Measurements from ENCODE around the gene MIAT. TPM values are rescaled to one million over a fixed set of nuclear protein-coding genes. Genes with fewer than 3 reads are reported as not detected.

The MIAT gene
- total RNA-seq, 1 donor from 2014 or later = 7.0 TPM

- no peak for TF ChIP-seq CTCF (IDR thresholded peaks at IDR 0.05; ENCODE audit: unreplicated experiment)
- peaks cover 18% of the 10 kb centered on the region for H3K36me3 Mint-ChIP-seq
- peaks cover 17% of the 10 kb centered on the region for H3K9me3 Mint-ChIP-seq
- H3K27me3 Mint-ChIP-seq (ENCODE audit: low read depth) = no peaks in the 10 kb centered on the region
- H3K27ac Mint-ChIP-seq = no peak overlapping the region
- H3K4me3 Mint-ChIP-seq = no peak overlapping the region
- DNase-seq (ENCODE audit: low spot score in 2 of 2, unreplicated experiment in 2 of 2) = no peak
- peaks cover 2% of the 10 kb centered on the region for H3K4me1 Mint-ChIP-seq
Measured at GRCh38 chr22:26709617-26710390, 52.4 kb downstream of the MIAT start.

- peaks cover 16% of the 10 kb centered on the region for H3K36me3 Mint-ChIP-seq
- DNase-seq (ENCODE audit: low spot score in 2 of 2, unreplicated experiment in 2 of 2) = no peak
Measured at GRCh38 chr22:26711205-26711963, 54.0 kb downstream of the MIAT start.

GRCh38 chr22:26712158-26712557, 54.8 kb downstream of the MIAT start:
- DNase-seq (ENCODE audit: low spot score in 2 of 2, unreplicated experiment in 2 of 2) = no peak
- Mint-ChIP-seq H3K27ac (no peak overlapping the region), H3K36me3 (peaks cover 11% of the 10 kb centered on the region), H3K4me1 (peaks cover 2% of the 10 kb centered on the region), H3K4me3 (no peak overlapping the region), H3K9me3 (peaks cover 8% of the 10 kb centered on the region), H3K27me3 (ENCODE audit: low read depth) (no peaks in the 10 kb centered on the region)
- TF ChIP-seq CTCF (IDR thresholded peaks at IDR 0.05; ENCODE audit: unreplicated experiment) = no peak

More at GRCh38 chr22:26711205-26711963, 54.0 kb downstream of the MIAT start:
- Mint-ChIP-seq H3K27ac (no peak overlapping the region), H3K4me3 (no peak overlapping the region), H3K4me1 (peaks cover 2% of the 10 kb centered on the region), H3K9me3 (peaks cover 12% of the 10 kb centered on the region), H3K27me3 (ENCODE audit: low read depth) (no peaks in the 10 kb centered on the region)
- TF ChIP-seq CTCF (IDR thresholded peaks at IDR 0.05; ENCODE audit: unreplicated experiment) = no peak

- H3K4me3 Mint-ChIP-seq = no peak overlapping the region
- no peak overlapping the region for H3K27ac Mint-ChIP-seq
Measured at GRCh38 chr22:26713823-26714449, 56.5 kb downstream of the MIAT start.

GRCh38 chr22:26714971-26715370, 57.6 kb downstream of the MIAT start:
- Mint-ChIP-seq H3K4me3 (no peak overlapping the region), H3K27me3 (ENCODE audit: low read depth) (no peaks in the 10 kb centered on the region), H3K9me3 (no peaks in the 10 kb centered on the region), H3K36me3 (no peaks in the 10 kb centered on the region), H3K27ac (no peak overlapping the region), H3K4me1 (peaks cover 2% of the 10 kb centered on the region)
- no peak for DNase-seq (ENCODE audit: low spot score in 2 of 2, unreplicated experiment in 2 of 2)
- TF ChIP-seq CTCF (IDR thresholded peaks at IDR 0.05; ENCODE audit: unreplicated experiment) = no peak

More at GRCh38 chr22:26713823-26714449, 56.5 kb downstream of the MIAT start:
- Mint-ChIP-seq H3K36me3 (no peaks in the 10 kb centered on the region), H3K9me3 (no peaks in the 10 kb centered on the region), H3K4me1 (peaks cover 2% of the 10 kb centered on the region), H3K27me3 (ENCODE audit: low read depth) (no peaks in the 10 kb centered on the region)
- no peak for DNase-seq (ENCODE audit: low spot score in 2 of 2, unreplicated experiment in 2 of 2)
- no peak for TF ChIP-seq CTCF (IDR thresholded peaks at IDR 0.05; ENCODE audit: unreplicated experiment)

Measured in mesothelial cell of epicardium (in vitro differentiated cells).